GM18502 (cell line): Measurements from ENCODE around the gene ADK.
"Not testable (repeated sequence)": the region's sequence is repeated elsewhere in the genome, so short reads cannot be mapped to it uniquely, and the experiment has no call there.

Experiments used
- ATAC-seq: cut with Tn5 transposase; IDR thresholded peaks from one replicate; pipeline ENCODE4 v1.9.1; 2021; ENCODE audit warnings: mild to moderate bottlenecking; ENCODE audit not compliant: unreplicated experiment, poor library complexity

Gene ADK

DNA sequence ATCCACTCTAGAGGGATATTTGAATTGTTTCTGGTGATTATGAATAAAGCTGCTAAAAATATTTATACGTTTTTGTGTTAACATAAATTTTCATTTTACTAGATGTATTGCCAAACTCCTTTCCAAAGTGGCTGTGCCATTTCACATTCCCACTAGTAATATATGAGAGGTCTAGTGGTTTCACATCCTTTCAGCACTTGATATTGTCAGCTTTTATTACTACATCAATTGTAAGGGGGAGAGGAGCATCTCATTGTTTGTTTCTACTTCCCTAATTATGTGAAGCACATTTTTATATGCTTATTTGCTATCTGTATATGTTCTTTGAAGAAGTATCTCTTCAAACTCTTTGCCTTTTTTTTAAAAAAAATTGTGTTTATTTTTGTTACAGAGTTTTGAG is 184.5 kb downstream of the ADK start:
- no peak for ATAC-seq

GRCh38 chr10:74337330-74338016 is 186.5 kb downstream of the ADK start:
- ATAC-seq: no peak

DNA sequence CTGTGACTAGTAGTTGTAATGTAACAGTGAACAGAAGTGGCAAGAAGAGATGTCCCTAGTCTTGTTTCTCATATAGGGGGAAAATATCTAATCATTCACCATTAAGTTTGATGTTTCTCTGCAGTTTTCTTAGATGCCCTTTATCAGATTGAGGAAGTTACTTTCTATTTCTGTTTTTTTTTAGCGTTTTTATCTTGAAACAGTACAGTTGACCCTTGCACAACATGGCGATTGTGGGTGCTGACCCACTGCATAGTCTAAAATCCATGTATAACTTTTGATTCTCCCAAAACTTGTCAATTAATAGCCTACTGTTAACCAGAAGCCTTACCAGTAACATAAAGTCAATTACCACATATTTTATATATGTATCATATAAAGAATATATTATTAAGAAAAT is 192.0 kb downstream of the ADK start:
- ATAC-seq: no peak

- ATAC-seq: no peak
These were observed 192.8 kb downstream of the ADK start for GRCh38 chr10:74343804-74344203.

- no peak for ATAC-seq
These were observed 193.3 kb downstream of the ADK start for GRCh38 chr10:74344306-74344705.

GRCh38 chr10:74347522-74347921 is 196.5 kb downstream of the ADK start:
- ATAC-seq: no peak

DNA sequence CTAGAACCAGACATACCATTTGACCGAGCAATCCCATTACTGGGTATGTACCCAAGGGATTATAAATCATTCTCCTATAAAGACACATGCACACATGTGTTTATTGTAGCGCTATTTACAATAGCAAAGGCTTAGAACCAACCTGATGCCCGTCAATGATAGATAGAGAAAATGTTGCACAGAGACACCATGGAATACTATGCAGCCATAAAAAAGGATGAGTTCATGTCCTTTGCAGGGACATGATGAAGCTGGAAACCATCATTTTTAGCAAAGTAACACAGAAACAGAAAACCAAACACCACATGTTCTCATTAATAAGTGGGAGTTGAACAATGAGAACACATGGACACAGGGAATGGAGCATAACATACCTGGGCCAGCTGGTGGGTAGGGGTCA is 202.0 kb downstream of the ADK start:
- ATAC-seq: not testable (repeated sequence)

- ATAC-seq: no peak
These were observed 210.7 kb downstream of the ADK start for GRCh38 chr10:74361678-74362077.

GRCh38 chr10:74363727-74364126 is 212.7 kb downstream of the ADK start:
- ATAC-seq: no peak

DNA sequence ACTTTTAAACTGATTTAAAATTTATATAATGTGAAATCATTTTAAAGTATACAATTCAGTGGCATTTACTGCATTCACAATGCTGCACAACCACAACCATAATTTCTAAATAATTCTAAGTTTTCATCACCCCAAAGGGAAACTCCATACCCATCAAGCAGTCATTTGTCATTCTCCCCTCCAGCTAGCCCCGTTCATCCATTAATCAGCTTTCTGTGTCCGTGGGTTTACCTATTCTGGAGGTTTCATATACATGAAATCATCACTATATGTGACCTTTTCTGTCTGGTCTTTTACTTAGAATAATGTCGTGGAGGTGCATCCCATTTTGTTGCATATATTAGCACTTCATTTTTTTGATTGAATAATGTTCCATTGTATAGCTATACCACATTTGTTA is 214.1 kb downstream of the ADK start:
- no peak for ATAC-seq

- no peak for ATAC-seq
These were observed 220.7 kb downstream of the ADK start for GRCh38 chr10:74371696-74372095.

- no peak for ATAC-seq
These were observed 222.0 kb downstream of the ADK start for GRCh38 chr10:74373059-74373458.

- no peak for ATAC-seq
These were observed 226.5 kb downstream of the ADK start for GRCh38 chr10:74377476-74377875.

DNA sequence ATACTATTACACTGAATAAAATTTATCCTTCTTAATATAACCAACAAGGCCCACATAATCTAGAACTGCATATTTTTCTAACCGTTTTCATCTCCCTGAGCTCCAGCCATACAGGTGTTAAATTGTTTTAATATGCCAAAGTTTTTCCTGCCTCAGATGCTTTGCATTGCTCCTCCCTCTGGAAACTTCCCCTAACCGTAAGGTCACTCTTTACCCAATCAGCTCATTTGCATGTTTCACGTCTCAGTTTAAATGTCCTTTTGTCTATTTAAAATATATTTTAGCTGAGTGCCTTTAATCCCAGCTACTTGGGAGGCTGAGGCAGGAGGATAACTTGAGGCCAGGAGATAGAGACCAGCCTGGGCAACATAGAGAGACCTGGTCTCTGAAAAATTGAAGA is 228.5 kb downstream of the ADK start:
- ATAC-seq: no peak

GRCh38 chr10:74380795-74381194 is 229.8 kb downstream of the ADK start:
- ATAC-seq: no peak

- ATAC-seq: no peak
These were observed 230.4 kb downstream of the ADK start for GRCh38 chr10:74381291-74381853.

- ATAC-seq: no peak
These were observed 231.6 kb downstream of the ADK start for GRCh38 chr10:74382663-74383062.

- no peak for ATAC-seq
These were observed 232.6 kb downstream of the ADK start for GRCh38 chr10:74383642-74384041.

DNA sequence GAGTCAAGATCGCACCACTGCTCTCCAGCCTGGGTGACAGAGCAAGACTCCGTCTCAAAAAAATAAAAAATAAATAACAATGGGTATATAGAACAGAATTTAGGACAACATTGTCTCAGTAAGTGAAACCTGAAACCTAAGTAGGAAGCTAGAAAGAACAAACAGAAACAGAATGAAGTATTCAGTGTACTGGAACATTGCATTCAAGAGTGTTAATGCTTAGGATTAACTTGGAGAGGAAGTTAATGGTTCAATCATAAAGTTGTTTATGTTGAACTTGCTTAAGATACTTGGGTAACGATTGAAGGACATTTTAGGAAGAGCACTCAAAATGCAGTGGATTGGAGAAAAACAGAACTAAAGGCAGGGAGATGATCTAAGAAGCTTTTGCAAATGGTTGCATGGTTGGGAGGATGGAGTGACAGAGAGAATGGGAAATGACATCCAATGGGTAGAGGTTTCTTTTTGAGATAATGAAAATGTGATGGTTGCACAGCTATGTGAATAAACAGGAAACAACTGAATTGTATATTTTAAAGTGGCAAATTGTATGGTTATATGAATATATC is 233.7 kb downstream of the ADK start:
- ATAC-seq: no peak

- ATAC-seq: no peak
These were observed 237.8 kb downstream of the ADK start for GRCh38 chr10:74388801-74389200.

DNA sequence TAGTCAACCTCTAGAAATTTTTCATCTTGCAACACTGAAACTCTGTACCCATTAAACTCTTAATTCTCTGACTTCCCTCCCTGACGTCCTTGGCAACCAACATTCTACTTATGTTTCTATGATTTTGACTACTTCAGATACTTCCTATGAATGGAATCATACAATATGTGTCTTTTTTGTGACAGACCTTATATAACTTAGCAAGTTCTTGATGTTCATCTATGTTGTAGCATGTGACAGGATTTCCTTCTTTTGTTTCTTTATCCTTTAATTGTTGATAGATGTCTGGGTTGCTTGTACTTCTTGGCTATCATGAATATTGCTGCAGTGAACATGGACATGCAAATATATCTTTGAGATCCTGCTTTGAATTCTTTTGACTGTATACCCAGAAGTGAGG is 240.8 kb downstream of the ADK start:
- ATAC-seq: no peak

GRCh38 chr10:74394416-74394969 is 243.5 kb downstream of the ADK start:
- no peak for ATAC-seq
